Activated CD4-positive, alpha-beta T cell treated with anti-CD3 and anti-CD28 coated beads for 36 hours (primary cell): Measurements from ENCODE around the gene CRYBG1. TPM values are rescaled to one million over a fixed set of nuclear protein-coding genes. Genes with fewer than 3 reads are reported as not detected.

Experiments
- ATAC-seq: fragments of 200-7000 bp; cut with Tn5 transposase; one replicate; pipeline ENCODE4 v1.10.0; 2021; ENCODE audit warnings: mild to moderate bottlenecking, moderate library complexity
- CTCF ChIA-PET: fragments of 350-600 bp; sonication (Branson Sonifier 250); formaldehyde crosslinking; loops from one replicate; lab custom pipeline; 2021; ENCODE audit warnings: antibody characterized with exemption; lab: Charles Lee
- POLR2A ChIA-PET: fragments of 350-600 bp; sonication (Branson Sonifier 250); formaldehyde crosslinking; loops from one replicate; lab custom pipeline; 2021; ENCODE audit warnings: antibody characterized with exemption, inconsistent platforms; lab: Charles Lee
- DNase-seq: peaks from one replicate; pipeline ENCODE4 v3.0.0-alpha.2; 2020
- H3K27ac Mint-ChIP-seq: one replicate; pipeline ENCODE4 v1.8.0; 2021; ENCODE audit warnings: mixed read lengths
- H3K27me3 Mint-ChIP-seq: one replicate; pipeline ENCODE4 v1.8.0; 2021; ENCODE audit warnings: mixed read lengths
- H3K36me3 Mint-ChIP-seq: one replicate; pipeline ENCODE4 v1.8.0; 2021; ENCODE audit warnings: low read depth, mixed read lengths
- H3K4me1 Mint-ChIP-seq: one replicate; pipeline ENCODE4 v1.8.0; 2021; ENCODE audit warnings: mixed read lengths
- H3K4me3 Mint-ChIP-seq: one replicate; pipeline ENCODE4 v1.8.0; 2021; ENCODE audit warnings: mild to moderate bottlenecking, moderate library complexity, mixed read lengths
- H3K9me3 Mint-ChIP-seq: one replicate; pipeline ENCODE4 v1.8.0; 2021; ENCODE audit warnings: low read depth, mixed read lengths
- intact Hi-C, 2 experiments: fragments of 100-400 bp; cut with DNase I in 1 of 2; cut with micrococcal nuclease in 1 of 2; formaldehyde crosslinking; loops; one replicate each; pipeline versions ENCODE4 v1.14.2 to v1.15.1; 2022 to 2024; cut with DNase I, micrococcal nuclease
- total RNA-seq, 2 experiments: library from RNA; stranded (reverse); gene quantifications; one replicate each; pipeline ENCODE4 v1.2.3, GENCODE V29; 2021

The CRYBG1 gene
- total RNA-seq, 2 experiments from 2014 or later = 26.2 to 26.6 TPM

GRCh38 chr6:106534004-106534403, 173.5 kb downstream of the CRYBG1 start:
- POLR2A ChIA-PET = interaction anchor here (1.0 to 2.8 kb wide), 3 partner anchors 14 to 59 kb away, joined by 4 to 18 read pairs (median 5); no protein-coding TSS in a partner anchor
- Mint-ChIP-seq H3K27ac (peak overlapping the region; percentile 78), H3K36me3 (peaks cover 65% of the 10 kb centered on the region), H3K4me3 (no peak overlapping the region), H3K27me3 (no peaks in the 10 kb centered on the region), H3K4me1 (peaks cover 82% of the 10 kb centered on the region), H3K9me3 (no peaks in the 10 kb centered on the region)
- DNase-seq = no peak
- CTCF ChIA-PET = interaction anchor here (0.5 to 2.0 kb wide), 11 partner anchors 9 to 130 kb away, joined by 3 to 13 read pairs (median 4); no protein-coding TSS in a partner anchor
- intact Hi-C loops = loop anchor here in 1 of 2 experiments (1.0 to 2.0 kb wide), 3 partner anchors 9 to 19 kb away; no protein-coding TSS in a partner anchor
- peak; percentile 5 for ATAC-seq

DNA sequence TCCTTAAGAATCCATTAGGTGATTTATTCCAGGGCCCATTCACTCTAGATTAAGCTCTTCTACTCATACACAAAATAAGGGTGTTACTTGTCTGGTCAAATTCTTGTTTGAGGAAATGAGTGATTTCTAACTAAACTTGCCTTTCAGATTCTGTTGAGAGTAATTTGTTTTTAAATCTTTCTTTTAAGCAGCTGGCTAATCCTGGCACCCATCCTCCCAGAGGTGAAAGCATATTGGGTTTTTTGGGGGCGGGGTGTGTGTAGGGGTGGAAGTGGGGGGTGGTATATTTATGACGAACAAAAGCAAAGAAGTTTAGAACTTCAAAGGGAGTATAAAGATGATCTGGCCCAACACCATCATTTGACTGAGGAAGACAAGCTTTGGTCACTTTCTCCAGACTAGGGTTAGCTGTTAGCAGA, 174.1 kb downstream of the CRYBG1 start:
- Mint-ChIP-seq H3K4me3 (no peak overlapping the region), H3K9me3 (no peaks in the 10 kb centered on the region), H3K27ac (peak overlapping the region; percentile 78), H3K27me3 (no peaks in the 10 kb centered on the region), H3K4me1 (peaks cover 80% of the 10 kb centered on the region), H3K36me3 (peaks cover 66% of the 10 kb centered on the region)
- intact Hi-C loops = loop anchor here in 1 of 2 experiments (1.0 to 2.0 kb wide), 3 partner anchors 9 to 18 kb away; no protein-coding TSS in a partner anchor
- peak; percentile 79 for ATAC-seq
- CTCF ChIA-PET = interaction anchor here (0.5 to 2.0 kb wide), 10 partner anchors 9 to 129 kb away, joined by 3 to 13 read pairs (median 4); no protein-coding TSS in a partner anchor
- POLR2A ChIA-PET = interaction anchor here (1.0 to 2.8 kb wide), 3 partner anchors 14 to 59 kb away, joined by 4 to 18 read pairs (median 5); no protein-coding TSS in a partner anchor
- DNase-seq = peak; percentile 72

DNA sequence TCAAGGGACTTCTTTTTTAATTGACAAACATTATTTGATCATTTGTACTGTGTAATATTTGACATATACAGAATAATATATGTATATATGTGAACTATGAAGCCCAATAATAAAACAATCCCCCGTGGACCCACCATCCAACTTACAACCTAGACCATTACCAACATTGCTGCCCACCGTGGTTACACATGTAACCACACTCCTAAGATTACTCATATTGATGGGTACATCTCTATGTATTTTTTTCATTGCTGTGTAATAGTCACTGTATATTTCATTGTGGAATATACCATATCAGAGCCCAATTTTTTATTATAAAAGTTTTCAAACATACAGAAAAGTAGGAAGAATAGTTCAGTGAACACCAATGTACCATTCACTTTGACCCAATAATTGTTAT, 174.5 kb downstream of the CRYBG1 start:
- H3K4me1 Mint-ChIP-seq = peaks cover 78% of the 10 kb centered on the region
- no peak overlapping the region for H3K4me3 Mint-ChIP-seq
- H3K27ac Mint-ChIP-seq = peak overlapping the region; percentile 48
- intact Hi-C loops = loop anchor here in 1 of 2 experiments (2.0 kb wide), 2 partner anchors 14 to 18 kb away; no protein-coding TSS in a partner anchor
- ATAC-seq (peak; percentile 17), DNase-seq (no peak)
- H3K27me3 Mint-ChIP-seq = no peaks in the 10 kb centered on the region
- POLR2A ChIA-PET = interaction anchor here (1.0 to 2.8 kb wide), 2 partner anchors 15 to 23 kb away, joined by 5 to 18 read pairs; no protein-coding TSS in a partner anchor
- no peaks in the 10 kb centered on the region for H3K9me3 Mint-ChIP-seq
- CTCF ChIA-PET = interaction anchor here (1.3 to 2.0 kb wide), 7 partner anchors 10 to 29 kb away, joined by 3 to 13 read pairs (median 5); no protein-coding TSS in a partner anchor
- H3K36me3 Mint-ChIP-seq = peaks cover 63% of the 10 kb centered on the region

- ATAC-seq = no peak
- H3K27ac Mint-ChIP-seq = peak overlapping the region; percentile 82
- no peaks in the 10 kb centered on the region for H3K27me3 Mint-ChIP-seq
- ChIA-PET POLR2A (interaction anchor here (1.0 kb wide), 1 partner anchor 60 kb away, joined by 3 read pairs; no protein-coding TSS in a partner anchor), CTCF (interaction anchor here (0.9 to 1.9 kb wide), 8 partner anchors 10 to 27 kb away, joined by 3 to 8 read pairs (median 4); no protein-coding TSS in a partner anchor)
- H3K36me3 Mint-ChIP-seq = peaks cover 53% of the 10 kb centered on the region
- intact Hi-C loops = loop anchor here in 1 of 2 experiments (2.0 kb wide), 1 partner anchor 24 kb away; no protein-coding TSS in a partner anchor
- H3K4me3 Mint-ChIP-seq = no peak overlapping the region
- H3K9me3 Mint-ChIP-seq = no peaks in the 10 kb centered on the region
- DNase-seq = no peak
- H3K4me1 Mint-ChIP-seq = peaks cover 66% of the 10 kb centered on the region
These were observed 175.8 kb downstream of the CRYBG1 start for GRCh38 chr6:106536357-106536756.

DNA sequence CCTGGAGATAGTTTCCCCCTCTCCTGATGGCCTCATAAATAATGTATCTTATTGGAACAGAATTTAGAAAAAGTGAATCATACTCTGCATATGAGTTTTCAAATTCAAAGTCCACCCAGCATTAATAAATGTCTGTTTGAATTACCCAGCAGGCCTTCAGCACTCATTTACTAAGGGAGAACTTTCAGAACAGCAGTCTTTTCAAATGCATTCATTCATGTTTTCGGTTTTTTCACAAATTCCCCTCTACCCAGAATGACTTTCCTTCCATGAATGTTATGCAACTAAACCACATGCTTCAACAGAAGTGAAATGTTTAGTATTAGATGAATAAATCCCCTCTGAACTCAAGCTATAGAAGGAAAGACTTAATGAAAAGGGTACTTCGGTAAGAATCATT, 176.3 kb downstream of the CRYBG1 start:
- peaks cover 50% of the 10 kb centered on the region for H3K36me3 Mint-ChIP-seq
- intact Hi-C loops = loop anchor here in 1 of 2 experiments (1.0 to 2.0 kb wide), 2 partner anchors 9 to 24 kb away; no protein-coding TSS in a partner anchor
- H3K4me3 Mint-ChIP-seq = peak overlapping the region; percentile 30

DNA sequence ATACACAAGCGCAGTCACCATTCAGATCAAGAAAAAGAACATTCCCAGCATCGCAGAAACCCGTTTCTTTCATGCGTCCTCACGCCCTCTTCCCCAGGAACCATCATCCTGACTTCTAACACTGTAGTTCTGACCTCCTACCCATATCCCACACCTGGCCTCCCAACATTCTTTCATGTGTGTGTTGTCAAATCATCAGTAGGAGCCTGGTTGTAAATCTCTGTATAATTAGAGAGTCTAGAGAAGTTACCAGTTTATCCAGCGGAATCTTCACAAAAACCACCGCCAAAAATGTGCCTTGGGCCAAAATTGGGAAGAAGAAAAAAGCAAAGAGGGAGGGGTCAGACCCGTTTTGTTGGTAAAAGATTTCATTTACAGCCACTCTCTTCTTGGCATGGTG, 177.1 kb downstream of the CRYBG1 start:
- intact Hi-C loops = loop anchor here in 1 of 2 experiments (1.0 to 2.0 kb wide), 2 partner anchors 9 to 25 kb away; no protein-coding TSS in a partner anchor
- H3K36me3 Mint-ChIP-seq = peaks cover 45% of the 10 kb centered on the region

More for the DNA sequence above, 176.3 kb downstream of the CRYBG1 start:
- Mint-ChIP-seq H3K27me3 (no peaks in the 10 kb centered on the region), H3K4me1 (peaks cover 66% of the 10 kb centered on the region), H3K9me3 (no peaks in the 10 kb centered on the region), H3K27ac (peak overlapping the region; percentile 81)
- ChIA-PET POLR2A (interaction anchor here (1.0 kb wide), 2 partner anchors 17 to 61 kb away, joined by 3 to 4 read pairs; no protein-coding TSS in a partner anchor), CTCF (interaction anchor here (0.6 to 1.9 kb wide), 9 partner anchors 10 to 35 kb away, joined by 3 to 8 read pairs (median 4); no protein-coding TSS in a partner anchor)
- ATAC-seq (peak; percentile 39), DNase-seq (no peak)

GRCh38 chr6:106538145-106538544, 177.6 kb downstream of the CRYBG1 start:
- ATAC-seq (no peak), DNase-seq (no peak)
- Mint-ChIP-seq H3K4me3 (no peak overlapping the region), H3K36me3 (peaks cover 44% of the 10 kb centered on the region), H3K4me1 (peaks cover 57% of the 10 kb centered on the region), H3K9me3 (no peaks in the 10 kb centered on the region), H3K27me3 (no peaks in the 10 kb centered on the region), H3K27ac (peak overlapping the region; percentile 81)
- intact Hi-C loops = no loop called here
- POLR2A ChIA-PET = no interaction called here
- CTCF ChIA-PET = interaction anchor here (0.6 to 3.0 kb wide), 5 partner anchors 18 to 88 kb away, joined by 3 to 13 read pairs (median 3); no protein-coding TSS in a partner anchor

More for the DNA sequence above, 177.1 kb downstream of the CRYBG1 start:
- peaks cover 61% of the 10 kb centered on the region for H3K4me1 Mint-ChIP-seq
- ATAC-seq (no peak), DNase-seq (no peak)
- POLR2A ChIA-PET = interaction anchor here (1.0 kb wide), 2 partner anchors 16 to 61 kb away, joined by 3 to 4 read pairs; no protein-coding TSS in a partner anchor
- CTCF ChIA-PET = interaction anchor here (0.6 to 3.0 kb wide), 8 partner anchors 9 to 34 kb away, joined by 3 to 13 read pairs (median 4); no protein-coding TSS in a partner anchor
- no peak overlapping the region for H3K4me3 Mint-ChIP-seq
- H3K27me3 Mint-ChIP-seq = no peaks in the 10 kb centered on the region
- H3K9me3 Mint-ChIP-seq = no peaks in the 10 kb centered on the region
- H3K27ac Mint-ChIP-seq = peak overlapping the region; percentile 81

GRCh38 chr6:106539936-106540335, 179.4 kb downstream of the CRYBG1 start:
- ChIA-PET POLR2A (no interaction called here), CTCF (interaction anchor here (1.6 to 3.0 kb wide), 3 partner anchors 25 to 27 kb away, joined by 3 to 13 read pairs (median 10); no protein-coding TSS in a partner anchor)
- Mint-ChIP-seq H3K36me3 (peaks cover 51% of the 10 kb centered on the region), H3K27me3 (no peaks in the 10 kb centered on the region), H3K27ac (no peak overlapping the region), H3K4me1 (peaks cover 46% of the 10 kb centered on the region), H3K9me3 (no peaks in the 10 kb centered on the region), H3K4me3 (no peak overlapping the region)
- DNase-seq = no peak
- ATAC-seq = no peak
- intact Hi-C loops = no loop called here

- no peak overlapping the region for H3K27ac Mint-ChIP-seq
- intact Hi-C loops = no loop called here
These were observed 179.9 kb downstream of the CRYBG1 start for GRCh38 chr6:106540432-106540831.

DNA sequence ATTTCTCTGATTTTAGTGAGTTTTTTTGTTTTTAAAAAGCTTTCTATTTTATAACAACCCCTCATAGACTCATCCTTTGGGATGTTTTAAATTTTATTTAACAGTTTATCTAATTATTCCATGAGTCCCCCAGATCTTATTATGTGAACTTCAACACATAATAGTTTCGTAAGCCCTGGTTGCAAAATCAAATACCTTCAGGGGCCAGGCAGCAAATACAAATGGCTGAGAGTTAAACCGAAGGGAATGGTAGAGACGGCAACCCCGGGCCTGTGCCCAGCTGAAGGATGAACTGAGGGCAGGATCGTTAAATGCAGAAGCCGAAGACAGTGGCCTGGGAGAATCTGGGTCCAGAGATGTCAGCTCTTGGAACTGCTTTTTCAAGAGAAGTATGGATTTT, 180.4 kb downstream of the CRYBG1 start:
- ATAC-seq = no peak
- no peaks in the 10 kb centered on the region for H3K27me3 Mint-ChIP-seq
- H3K36me3 Mint-ChIP-seq = peaks cover 57% of the 10 kb centered on the region
- H3K4me1 Mint-ChIP-seq = peaks cover 46% of the 10 kb centered on the region
- no peak overlapping the region for H3K4me3 Mint-ChIP-seq
- intact Hi-C loops = no loop called here
- ChIA-PET POLR2A (interaction anchor here (0.5 kb wide), 1 partner anchor 11 kb away, joined by 5 read pairs; no protein-coding TSS in a partner anchor), CTCF (interaction anchor here (2.5 to 3.0 kb wide), 2 partner anchors 26 to 28 kb away, joined by 10 to 13 read pairs; no protein-coding TSS in a partner anchor)
- DNase-seq = no peak
- no peak overlapping the region for H3K27ac Mint-ChIP-seq
- H3K9me3 Mint-ChIP-seq = no peaks in the 10 kb centered on the region

More at GRCh38 chr6:106540432-106540831, 179.9 kb downstream of the CRYBG1 start:
- no peak for ATAC-seq
- Mint-ChIP-seq H3K4me3 (no peak overlapping the region), H3K4me1 (peaks cover 45% of the 10 kb centered on the region), H3K36me3 (peaks cover 53% of the 10 kb centered on the region), H3K9me3 (no peaks in the 10 kb centered on the region), H3K27me3 (no peaks in the 10 kb centered on the region)
- no peak for DNase-seq
- POLR2A ChIA-PET = no interaction called here
- CTCF ChIA-PET = interaction anchor here (2.5 to 3.0 kb wide), 2 partner anchors 26 to 28 kb away, joined by 10 to 13 read pairs; no protein-coding TSS in a partner anchor

GRCh38 chr6:106546261-106546690, 185.8 kb downstream of the CRYBG1 start:
- intact Hi-C loops = loop anchor here (1.0 kb wide), 2 partner anchors 9 to 25 kb away; no protein-coding TSS in a partner anchor

More at GRCh38 chr6:106546261-106546690, 185.8 kb downstream of the CRYBG1 start:
- DNase-seq (no peak), ATAC-seq (peak; percentile 79)
- Mint-ChIP-seq H3K36me3 (peaks cover 73% of the 10 kb centered on the region), H3K4me1 (peaks cover 46% of the 10 kb centered on the region), H3K27me3 (no peaks in the 10 kb centered on the region), H3K27ac (peak overlapping the region; percentile 88), H3K4me3 (no peak overlapping the region), H3K9me3 (peaks cover 4% of the 10 kb centered on the region)
- POLR2A ChIA-PET = no interaction called here
- CTCF ChIA-PET = interaction anchor here (1.9 kb wide), 1 partner anchor 9 kb away, joined by 8 read pairs; no protein-coding TSS in a partner anchor
